ENCODE measurements around the gene MPDZ. TPM values are rescaled to one million over a fixed set of nuclear protein-coding genes. Genes with fewer than 3 reads are reported as not detected.

The MPDZ gene
- total and polyA plus RNA-seq, 2 of the 13 experiments (the other 11 are each of a cell fraction or from before 2014, with no cell fraction given), result 12.4 to 14.7 TPM

GRCh38 chr9:13090628-13091027, 188.9 kb downstream of the MPDZ start:
- ChIA-PET CTCF (ENCODE audit: low intra/inter-chr PET ratio, low total read pairs) (no interaction called here), POLR2A (no interaction called here)
- Histone ChIP-seq H3K4me1 (ENCODE audit: insufficient read depth, low read length) (no peaks in the 10 kb centered on the region), H3K79me2 (ENCODE audit: insufficient read depth, low read length) (no peaks in the 10 kb centered on the region), H3K4me3 (replicated peaks in 1 of 3; ENCODE audit: insufficient read depth in 1 of 3, low read depth in 2 of 3, low read length in 3 of 3) (no peak overlapping the region), H3K36me3 (replicated peaks in 1 of 2; ENCODE audit: control insufficient read depth in 1 of 2, insufficient read depth in 2 of 2, low read length in 2 of 2) (no peaks in the 10 kb centered on the region), H3K27me3 (ENCODE audit: control insufficient read depth in 1 of 2, insufficient read depth in 2 of 2, low read length in 2 of 2) (no peaks in the 10 kb centered on the region), H4K20me1 (ENCODE audit: insufficient read depth, low read length) (no peaks in the 10 kb centered on the region), H3K9me3 (ENCODE audit: low read length) (no peaks in the 10 kb centered on the region), H3K4me2 (ENCODE audit: low read depth, low read length) (no peak overlapping the region), H3K9ac (ENCODE audit: insufficient read depth, low read depth, low read length) (no peak overlapping the region), H3K27ac (ENCODE audit: extremely low read length, insufficient read depth, low read length) (no peak overlapping the region), H2AFZ (ENCODE audit: low read length) (no peak overlapping the region)
- 4% methylated on average over 4 of the region's 4 CpGs for WGBS (ENCODE audit: low lambda C conversion rate)
- ATAC-seq, result no peak
- intact Hi-C loops (cut with micrococcal nuclease; ENCODE audit: unreplicated experiment) (no loop called here), in situ Hi-C loops (cut with HindIII; ENCODE audit: extremely low pct_ligation_motif_present, low pct_unique_long_range_greater_than_20kb) (loop anchor here (10.0 kb wide), 1 partner anchor 376 kb away; no protein-coding TSS in a partner anchor)
- DNase-seq (ENCODE audit: low spot score), result no peak
- no TSS peak for BruUV-seq (replicated peaks)
- no peak for FAIRE-seq
- no peak for TF ChIP-seq GATAD1 (CRISPR knock-in tag; IDR thresholded peaks at IDR 0.05)
- TF ChIP-seq HOMEZ (CRISPR knock-in tag; IDR thresholded peaks at IDR 0.05; ENCODE audit: low read depth), result no peak
- no peak for TF ChIP-seq NR1H2 (CRISPR knock-in tag; IDR thresholded peaks at IDR 0.05; ENCODE audit: borderline replicate concordance, low read depth)
- no peak for TF ChIP-seq ELF1 (CRISPR knock-in tag; IDR thresholded peaks at IDR 0.05)
- TF ChIP-seq GFI1 (CRISPR knock-in tag; IDR thresholded peaks at IDR 0.05; ENCODE audit: borderline replicate concordance), result no peak
- TF ChIP-seq MNT (IDR thresholded peaks at IDR 0.05), result no peak
- TF ChIP-seq HOXD1 (CRISPR knock-in tag; IDR thresholded peaks at IDR 0.05), result no peak
- no peak for TF ChIP-seq PAXIP1 (CRISPR knock-in tag; conservative IDR thresholded peaks at IDR 0.05)
- TF ChIP-seq NFE2 (CRISPR knock-in tag; IDR thresholded peaks at IDR 0.05), result no peak
- TF ChIP-seq SP4 (CRISPR knock-in tag; IDR thresholded peaks at IDR 0.05), result no peak
- TF ChIP-seq POLR2AphosphoS2 (IDR thresholded peaks at IDR 0.05; ENCODE audit: low read depth, low read length), result no peak
- TF ChIP-seq FOXP4 (CRISPR knock-in tag; IDR thresholded peaks at IDR 0.05), result no peak
- no peak for TF ChIP-seq ARNT2 (CRISPR knock-in tag; IDR thresholded peaks at IDR 0.05; ENCODE audit: low read depth)
- no peak for TF ChIP-seq ZNF18 (CRISPR knock-in tag; IDR thresholded peaks at IDR 0.05; ENCODE audit: insufficient replicate concordance)
